OCI-LY3 (cell line): ENCODE results near the gene SPATS2.

ENCODE experiments used
- CTCF ChIP-seq: fragments of 200-600, 300-600 bp; sonication (generic); IDR thresholded peaks from 2 replicates; pipeline ENCODE4 v1.5.1; 2014; ENCODE audit warnings: antibody characterized with exemption, low read length, low read depth
- EZH2phosphoT487 ChIP-seq: fragments of 200-600 bp; shearing (Covaris generic); IDR thresholded peaks from 2 replicates; pipeline ENCODE4 v1.6.1; 2018; ENCODE audit warnings: antibody characterized with exemption, mixed run types, low read depth

- TF ChIP-seq CTCF (no peak), EZH2phosphoT487 (no peak)
These were observed 160.3 kb downstream of the SPATS2 start for GRCh38 chr12:49527361-49528130.
